AG08395 (cell line): Measurements from ENCODE around the gene CMPK1.

Source experiments
- DNase-seq: peaks from one replicate; pipeline ENCODE4 v3.0.0; 2012; ENCODE audit warnings: mixed read lengths, low spot score

Gene CMPK1

DNA sequence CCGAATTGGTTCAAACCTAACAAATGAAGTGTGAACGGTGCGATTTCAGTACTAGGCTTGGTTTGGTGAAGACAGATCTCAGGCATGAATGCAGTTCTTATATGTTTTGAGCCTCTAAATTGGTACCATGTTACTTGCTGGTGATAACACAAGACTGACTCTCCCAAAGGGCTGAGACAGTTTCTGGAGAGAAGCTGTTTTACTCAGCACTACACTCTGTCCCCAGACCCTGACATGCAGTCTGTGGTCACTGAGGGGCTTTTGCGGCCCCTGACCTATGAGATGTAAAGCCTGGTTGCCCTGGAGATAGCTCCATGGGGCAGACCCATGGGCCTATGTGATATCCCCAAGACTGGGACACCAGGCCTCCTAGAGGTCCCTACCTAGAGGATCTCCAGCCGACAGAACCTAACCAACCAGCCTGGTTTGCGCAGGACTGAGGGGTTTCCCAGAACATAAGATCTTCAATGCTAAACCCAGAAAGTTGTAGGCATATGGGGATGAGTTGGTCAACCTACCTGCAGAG is 63.1 kb downstream of the CMPK1 start:
- DNase-seq, result no peak

DNA sequence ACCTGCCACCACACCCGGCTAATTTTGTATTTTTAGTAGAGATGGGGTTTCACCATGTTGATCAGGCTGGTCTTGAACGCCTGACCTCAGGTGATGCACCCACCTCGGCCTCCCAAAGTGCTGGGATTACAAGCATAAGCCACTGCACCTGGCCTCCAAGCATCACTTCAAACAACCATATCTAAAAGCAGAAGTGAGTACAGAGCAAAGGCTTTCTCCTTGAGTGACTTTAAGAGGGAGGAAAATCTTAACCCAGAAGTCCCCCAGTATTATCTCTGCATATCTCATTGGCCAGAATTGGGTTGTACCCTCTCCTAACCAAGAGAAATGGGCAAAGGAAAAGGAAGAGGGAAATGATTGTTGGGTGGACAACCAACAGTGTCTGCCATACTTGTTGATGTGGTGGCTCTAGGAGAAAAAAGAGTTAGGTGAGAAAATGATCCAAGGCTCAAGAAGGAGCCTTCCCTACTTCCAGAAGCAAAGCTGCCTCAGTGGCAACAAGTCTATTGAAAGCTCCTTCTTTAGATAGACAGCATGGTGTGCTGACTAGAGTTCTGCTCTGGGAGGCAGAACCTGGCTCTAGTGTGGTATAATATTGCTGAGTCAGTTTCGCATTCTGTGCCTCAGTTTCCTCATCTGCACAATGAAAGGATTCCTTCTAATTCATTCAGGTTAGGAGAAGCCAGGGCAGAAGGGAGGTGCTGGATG is 65.7 kb downstream of the CMPK1 start:
- DNase-seq, result no peak

DNA sequence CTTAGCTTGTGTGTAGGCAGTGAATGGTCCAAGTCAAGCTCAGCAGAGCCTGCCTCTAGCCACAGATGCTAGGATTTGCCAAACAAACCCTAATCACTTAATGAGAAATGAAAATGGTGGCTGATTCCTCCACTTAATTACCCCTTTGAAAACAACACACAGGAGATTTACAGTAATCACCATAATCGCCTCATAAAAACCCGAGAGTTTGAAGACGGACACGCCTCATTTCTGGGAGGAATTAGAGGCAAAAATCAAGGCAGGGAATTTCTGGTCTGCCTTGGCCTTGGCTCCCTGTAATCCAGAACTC is 66.2 kb downstream of the CMPK1 start:
- no peak for DNase-seq

DNA sequence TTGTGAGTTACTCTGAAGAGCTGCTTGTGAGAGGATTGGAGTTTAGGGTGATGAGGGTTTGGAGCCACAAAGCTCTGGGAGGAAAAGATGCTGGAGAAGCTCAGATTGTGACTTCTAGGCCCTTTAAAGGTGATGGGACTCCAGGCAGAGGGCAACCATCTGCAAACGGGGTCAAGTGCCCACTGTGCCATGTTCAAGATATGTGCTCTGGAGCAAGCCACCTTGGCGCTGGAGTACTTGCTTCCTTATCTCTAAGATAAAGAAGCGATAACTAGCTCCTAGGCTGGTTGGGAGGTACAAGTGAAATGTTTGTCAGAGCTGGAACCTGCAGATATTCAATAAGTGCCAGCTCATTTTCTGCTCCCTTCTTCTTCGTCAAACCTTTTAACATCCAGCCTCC is 68.2 kb downstream of the CMPK1 start:
- no peak for DNase-seq

DNA sequence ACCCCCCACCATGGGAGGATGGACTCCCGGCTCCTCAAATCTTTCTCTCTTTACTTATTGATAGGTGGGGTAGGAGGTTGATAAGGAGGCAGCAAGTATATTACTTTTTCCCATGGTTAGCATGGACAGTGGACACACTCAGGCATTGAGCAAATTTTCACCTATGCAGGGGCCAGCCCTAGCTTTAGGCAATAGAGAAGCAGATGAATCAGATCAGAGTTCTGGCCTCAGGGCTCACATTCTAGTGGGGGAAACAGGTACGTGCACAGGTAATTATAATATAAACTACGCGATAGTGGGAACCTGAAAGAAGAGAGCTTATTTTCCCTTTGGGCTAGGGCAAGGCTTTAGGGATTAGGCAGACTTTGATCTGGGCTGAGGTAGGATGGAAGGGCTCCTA is 69.0 kb downstream of the CMPK1 start:
- DNase-seq, result no peak

DNA sequence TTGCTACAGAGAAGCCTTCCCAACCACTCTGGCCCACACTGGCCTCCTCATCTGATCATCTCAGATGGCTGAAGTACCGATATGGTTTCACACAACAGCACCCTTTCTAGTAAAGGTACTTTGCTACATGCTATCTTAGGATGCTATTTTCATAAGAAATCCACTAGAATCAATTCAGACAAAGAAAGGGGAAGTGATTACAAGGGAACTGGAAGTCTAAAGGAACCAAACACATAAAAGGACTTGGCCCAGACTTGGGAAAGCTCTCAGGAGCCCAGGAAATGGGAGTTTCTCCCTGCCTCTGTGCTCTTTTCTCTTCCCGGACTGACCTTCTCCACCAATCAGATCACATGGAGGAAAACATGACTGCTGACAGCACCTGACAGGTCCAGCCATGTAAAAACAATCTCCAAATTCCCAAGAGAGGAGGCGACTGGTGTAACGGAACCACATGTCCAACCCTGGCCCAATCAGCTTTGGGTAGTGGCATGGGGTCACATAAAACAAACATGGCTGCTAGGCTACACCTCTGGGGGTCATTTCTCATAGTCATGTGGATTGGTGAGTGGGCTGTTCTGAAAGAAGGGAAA is 69.8 kb downstream of the CMPK1 start:
- no peak for DNase-seq

DNA sequence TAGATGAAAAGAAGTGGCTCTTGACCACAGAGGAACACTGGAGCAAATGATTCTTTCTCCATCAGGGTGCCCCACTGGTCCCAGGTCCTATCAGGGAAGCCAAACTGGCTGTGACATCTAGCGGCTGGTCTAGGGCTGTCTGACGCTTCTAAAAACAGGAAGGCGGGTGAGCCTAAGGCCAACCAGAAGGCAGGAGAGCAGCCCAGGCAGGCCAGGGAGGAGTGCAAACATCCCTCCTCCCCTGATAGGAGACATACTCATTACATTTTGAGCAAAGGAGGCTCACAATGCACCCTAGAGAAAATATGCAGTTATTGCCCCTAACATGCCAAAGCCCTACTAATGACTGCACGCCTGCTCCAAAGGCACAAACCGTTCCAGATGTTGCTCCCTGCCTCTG is 72.1 kb downstream of the CMPK1 start:
- DNase-seq, result peak; percentile 27

DNA sequence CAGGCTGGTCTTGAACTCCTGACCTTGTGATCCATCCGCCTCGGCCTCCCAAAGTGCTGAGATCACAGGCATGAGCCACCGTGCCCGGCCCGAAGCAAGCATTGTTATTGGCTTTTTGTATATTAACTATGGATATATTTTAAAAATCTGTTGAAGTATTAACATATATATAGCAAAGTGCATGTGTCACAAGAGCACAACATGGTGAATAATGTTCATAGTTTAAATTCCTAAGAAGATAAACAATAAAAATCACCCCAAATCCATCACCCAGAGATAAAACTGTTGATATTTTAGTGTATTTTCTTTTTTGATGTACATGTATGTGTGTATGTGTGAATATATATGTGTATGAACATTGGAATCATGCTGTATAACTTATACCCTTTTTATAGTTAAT is 73.4 kb downstream of the CMPK1 start:
- no peak for DNase-seq

DNA sequence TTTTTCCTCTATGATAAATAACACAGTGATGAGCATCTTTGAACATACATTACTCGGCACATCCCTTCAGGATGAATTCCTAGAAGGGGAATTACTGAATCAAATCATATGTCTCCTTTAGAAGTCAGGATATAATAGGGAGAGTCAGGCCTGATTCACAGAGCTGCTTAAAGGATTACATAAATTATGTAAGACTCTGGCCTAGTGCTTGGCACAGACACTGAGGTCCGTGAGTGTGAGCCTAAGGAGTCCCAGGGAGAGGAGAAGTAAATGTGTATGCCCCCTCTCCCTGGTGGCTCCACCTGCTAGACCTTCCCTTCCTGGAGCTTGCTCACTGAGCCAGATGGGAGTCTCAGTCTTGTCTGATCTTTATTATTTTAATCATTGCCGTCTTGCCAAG is 73.9 kb downstream of the CMPK1 start:
- no peak for DNase-seq

DNA sequence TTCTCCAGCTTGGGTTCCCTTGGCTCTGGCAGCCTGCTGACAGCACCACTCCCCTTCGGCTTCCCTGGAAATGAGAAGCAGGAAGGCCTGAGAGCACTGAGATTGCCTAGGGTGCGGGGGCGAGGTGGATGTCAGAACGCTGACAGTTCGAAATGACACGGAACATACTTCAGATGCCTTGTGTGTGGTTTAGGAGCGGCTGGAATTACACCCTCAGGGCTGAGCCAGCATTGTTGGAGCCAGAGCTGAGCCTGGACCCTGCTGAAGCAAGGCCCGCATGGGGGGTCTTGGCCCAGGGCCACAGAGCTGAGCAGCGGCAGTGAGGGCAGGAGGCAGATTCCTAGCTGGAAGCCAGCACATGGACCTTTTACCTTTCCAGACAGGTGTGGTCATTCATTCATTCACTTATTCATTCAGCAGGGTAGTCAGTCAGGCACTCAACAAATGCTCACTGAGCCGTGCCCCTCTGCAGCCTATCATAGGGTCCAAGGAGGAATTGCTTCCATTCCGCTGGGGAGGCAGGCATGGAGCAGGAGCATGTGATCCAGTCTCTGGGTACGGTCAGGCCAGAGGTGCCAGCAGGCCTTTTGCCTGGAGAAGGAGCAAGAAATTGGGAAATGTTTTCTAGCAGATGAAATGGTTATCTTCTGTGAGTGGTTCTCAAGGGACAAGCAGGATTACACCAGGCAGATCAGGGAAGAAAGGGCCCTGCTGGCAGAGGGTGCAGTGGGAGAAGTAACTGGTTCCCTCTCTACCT is 75.9 kb downstream of the CMPK1 start:
- peak; percentile 83 for DNase-seq

DNA sequence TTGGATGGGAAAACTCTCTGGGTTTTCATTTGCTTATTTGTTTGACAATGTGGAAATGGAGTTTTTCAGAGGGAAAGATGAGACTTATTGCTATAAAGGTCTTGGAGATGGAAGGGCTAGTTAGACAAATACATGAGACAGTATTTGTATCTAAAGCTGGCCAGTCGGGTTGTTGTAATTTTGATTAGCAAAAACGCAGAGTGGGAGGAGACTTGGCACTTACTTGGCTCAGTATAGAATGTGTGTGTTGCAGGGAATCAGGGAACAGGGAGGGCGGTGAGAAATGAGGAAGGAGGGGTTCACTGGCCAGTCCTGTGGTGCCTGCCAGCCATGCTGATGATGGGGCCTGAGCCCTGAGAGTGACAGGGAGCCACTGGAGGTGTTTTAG is 76.5 kb downstream of the CMPK1 start:
- no peak for DNase-seq

DNA sequence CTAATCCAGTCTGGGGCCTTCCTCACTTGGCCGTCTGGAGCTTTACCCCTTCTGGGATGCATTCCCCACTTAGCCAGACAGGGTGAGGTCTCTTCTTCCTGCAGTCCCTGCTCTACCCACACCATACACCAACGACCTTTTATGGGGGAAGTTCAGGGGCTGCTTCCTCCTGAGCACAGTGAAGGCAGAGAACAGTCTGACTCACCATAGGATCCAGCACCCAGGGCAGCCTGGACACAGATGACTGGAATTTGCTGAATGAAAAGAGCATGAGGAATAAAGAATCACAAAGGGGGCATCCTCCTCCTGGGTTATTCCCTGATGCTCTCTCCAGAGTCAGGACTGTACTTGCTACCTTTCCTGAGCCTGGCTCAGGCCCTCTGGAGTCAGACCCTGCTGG is 77.8 kb downstream of the CMPK1 start:
- DNase-seq, result peak; percentile 49

DNA sequence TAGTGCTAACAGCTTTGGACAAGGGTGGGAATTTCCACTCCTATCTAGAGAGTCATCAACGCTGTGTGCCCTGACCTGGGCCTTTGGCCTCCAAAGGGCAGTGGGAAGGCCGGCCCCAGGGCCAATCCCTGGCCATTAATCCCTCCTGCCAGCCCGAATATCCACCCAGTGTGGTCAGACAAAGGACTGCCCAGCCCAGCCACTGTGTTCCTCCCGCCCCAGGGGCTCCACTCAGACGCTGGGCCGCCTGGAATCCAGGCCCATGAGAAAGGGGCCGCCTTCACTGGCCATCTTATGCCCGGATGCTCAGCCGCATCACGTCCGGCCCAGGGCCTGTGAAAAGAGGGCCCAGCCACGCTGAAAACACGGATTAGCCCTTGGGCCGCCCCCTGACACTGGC is 78.8 kb downstream of the CMPK1 start:
- DNase-seq, result no peak

DNA sequence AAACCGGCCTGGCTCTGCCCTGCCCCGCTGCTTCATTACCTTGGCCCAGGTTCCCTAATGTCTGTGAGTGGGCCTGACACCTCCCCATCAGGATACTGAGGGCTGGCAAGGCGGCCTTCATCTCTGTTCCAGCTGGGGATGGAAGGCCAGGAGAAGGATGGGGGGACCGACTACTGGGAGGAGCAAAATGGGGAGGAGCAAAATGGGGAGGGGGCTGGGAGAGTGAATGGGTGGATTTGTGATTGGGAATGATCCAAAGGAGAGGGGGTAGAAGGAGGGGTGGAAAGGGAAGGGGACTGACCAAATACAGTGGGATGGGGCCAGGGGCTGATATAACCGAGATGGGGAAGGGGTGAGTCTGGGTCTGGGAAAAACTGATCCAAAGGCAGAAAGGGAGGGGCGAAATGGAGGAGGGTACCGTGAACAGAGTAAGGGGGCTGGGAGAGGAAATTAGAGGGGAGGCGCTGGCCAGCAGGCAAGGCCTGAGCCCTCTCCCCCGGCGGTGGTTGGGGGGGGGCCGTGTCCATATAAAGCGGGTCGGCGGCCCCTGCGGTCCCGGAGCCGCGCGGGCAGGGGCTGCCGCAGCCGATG is 82.2 kb downstream of the CMPK1 start, which contains the start of gene FOXE3:
FOXE3 (plus strand) TSS at position 558 of the 591 bp plus-strand sequence; CDS start at position 589, 31 bp downstream.
- no peak for DNase-seq

DNA sequence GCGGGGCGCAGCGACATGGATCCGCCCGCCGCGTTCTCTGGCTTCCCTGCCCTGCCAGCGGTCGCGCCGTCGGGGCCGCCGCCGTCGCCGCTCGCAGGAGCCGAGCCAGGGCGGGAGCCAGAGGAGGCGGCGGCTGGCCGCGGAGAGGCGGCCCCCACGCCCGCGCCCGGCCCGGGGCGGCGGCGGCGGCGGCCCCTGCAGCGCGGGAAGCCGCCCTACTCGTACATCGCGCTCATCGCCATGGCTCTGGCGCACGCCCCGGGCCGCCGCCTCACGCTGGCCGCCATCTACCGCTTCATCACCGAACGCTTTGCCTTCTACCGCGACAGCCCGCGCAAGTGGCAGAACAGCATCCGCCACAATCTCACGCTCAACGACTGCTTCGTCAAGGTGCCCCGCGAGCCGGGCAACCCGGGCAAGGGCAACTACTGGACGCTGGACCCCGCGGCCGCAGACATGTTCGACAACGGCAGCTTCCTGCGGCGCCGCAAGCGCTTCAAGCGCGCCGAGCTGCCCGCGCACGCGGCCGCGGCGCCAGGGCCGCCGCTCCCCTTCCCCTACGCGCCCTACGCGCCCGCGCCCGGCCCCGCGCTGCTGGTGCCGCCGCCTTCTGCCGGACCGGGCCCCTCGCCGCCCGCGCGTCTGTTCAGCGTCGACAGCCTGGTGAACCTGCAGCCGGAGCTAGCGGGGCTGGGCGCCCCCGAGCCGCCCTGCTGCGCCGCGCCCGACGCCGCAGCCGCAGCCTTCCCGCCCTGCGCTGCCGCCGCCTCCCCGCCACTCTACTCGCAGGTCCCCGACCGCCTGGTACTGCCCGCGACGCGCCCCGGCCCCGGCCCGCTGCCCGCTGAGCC is 83.0 kb downstream of the CMPK1 start:
- DNase-seq, result no peak

DNA sequence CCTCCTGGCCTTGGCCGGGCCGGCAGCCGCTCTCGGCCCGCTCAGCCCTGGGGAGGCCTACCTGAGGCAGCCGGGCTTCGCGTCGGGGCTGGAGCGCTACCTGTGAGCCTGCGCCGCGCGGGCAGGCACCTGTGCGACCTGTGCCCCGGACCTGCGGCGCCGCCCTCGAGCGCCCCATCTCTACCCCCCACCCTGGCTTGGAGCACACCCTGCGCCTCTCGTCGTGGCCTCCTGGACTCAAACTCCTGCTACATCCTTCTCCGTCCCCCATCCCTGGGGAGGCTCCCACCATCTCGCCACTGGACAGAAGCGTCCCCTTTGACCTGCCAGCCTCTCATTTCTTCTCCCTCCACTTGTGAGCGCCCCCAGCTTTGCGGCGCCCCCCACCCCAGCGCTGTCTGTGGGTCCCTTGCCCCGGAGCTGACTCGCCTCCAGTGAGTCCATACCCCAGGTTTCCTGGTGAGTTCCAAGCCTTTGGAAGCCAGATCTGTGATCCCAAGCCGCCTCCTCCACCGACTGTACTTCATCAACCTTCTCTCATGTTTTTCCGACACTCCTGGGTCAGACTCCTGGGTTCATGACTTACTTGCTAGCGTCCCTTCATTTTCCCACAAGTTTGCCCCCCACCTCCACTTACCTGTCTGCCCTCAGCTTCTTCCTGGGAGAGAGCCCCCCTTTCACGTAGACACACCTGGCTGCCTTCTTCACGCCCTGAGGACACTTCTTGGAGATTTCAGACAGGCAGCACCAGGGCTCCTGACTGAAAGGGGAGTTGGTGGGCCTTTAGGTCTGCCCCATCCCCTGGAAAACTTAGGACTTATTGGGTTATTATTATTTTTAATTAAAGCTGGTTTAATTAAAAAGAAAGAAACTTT is 83.8 kb downstream of the CMPK1 start:
- no peak for DNase-seq

DNA sequence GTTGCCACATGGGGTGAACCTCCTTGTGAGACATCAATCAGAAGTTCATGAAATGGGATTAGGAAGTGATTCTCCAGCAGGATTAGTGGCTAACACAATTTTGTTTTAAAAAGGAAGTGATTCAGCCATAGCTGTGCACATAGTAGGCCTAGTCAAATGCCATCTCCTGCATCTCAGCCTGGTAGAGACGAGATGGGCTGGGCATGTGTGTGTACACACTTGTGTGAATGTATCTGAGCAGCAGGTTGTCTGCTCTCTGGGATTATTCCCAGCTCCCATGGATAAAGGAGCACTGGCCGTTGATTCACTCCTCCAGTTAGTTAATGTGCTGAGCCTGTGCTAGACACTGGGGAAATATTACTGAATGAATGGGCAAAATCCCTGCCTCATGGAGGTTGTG is 84.5 kb downstream of the CMPK1 start:
- DNase-seq, result no peak

DNA sequence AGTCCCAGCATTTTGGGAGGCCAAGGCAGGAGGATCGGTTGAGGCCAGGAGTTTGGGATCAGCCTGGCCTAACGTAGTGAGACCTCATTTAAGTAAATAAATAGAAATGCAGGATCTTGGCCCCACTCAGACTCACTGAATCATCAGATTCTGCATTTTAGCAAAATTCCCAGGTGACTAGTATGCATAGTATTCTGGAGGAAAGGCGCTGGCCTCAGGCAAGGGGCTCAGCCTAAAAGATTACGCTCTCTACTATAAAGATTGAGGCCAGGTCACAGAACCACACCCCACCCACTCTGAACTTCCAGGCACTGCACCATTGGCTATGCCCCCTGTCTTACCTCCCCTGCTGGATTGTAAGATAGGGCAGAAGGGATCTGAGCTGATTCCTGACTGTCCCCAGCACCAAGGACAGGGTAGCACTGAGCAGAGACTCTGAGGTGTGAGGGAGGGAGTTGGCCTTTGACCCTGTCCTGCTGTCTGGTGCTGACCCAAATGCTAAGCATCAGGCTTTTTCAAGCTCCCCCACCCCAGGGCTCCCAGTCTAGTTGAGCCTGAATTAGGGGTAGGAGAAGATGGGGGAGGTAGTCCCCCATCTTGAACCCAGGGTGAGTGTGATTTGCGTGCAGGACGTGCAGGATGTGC is 85.2 kb downstream of the CMPK1 start:
- DNase-seq, result no peak

DNA sequence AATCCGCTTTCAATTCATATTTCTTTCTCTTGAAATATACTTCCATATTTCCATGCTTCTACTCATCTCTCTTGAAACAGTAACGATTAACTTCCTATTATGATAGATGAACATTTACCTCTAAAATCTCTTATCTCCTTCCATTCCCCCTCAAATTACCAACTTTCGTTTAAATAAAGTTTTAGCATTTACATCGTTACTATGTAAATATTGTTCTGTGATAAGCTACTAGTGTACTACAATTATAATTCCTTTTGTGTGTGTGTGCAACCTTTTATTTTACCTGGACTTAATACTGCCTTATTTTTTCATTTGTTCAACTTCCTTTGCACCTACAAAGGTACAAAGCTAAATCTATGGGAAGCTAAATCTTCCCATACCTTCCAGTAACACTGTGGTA is 87.0 kb downstream of the CMPK1 start:
- DNase-seq, result no peak

DNA sequence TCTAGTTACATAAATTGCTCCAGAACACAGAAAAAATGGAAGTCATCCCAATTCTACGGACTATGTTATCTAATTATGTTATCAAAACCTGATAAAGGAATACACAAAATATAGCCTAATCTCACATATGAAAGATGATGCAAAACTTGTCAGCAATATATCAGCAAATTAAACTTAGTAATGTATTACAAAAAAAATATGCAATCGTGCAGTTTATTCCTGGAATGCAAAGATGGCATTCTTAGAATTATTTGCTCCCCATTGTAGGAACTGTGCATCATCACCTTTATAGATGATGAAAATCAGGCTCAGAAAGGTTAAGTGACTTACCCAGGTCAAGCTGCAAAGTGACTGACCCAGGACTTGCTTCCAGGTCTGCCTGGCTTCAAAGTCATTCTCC is 90.3 kb downstream of the CMPK1 start:
- DNase-seq, result no peak
